ENCODE measurements around the gene BANP.
A peak's percentile ranks its signal among the peaks of the same experiment; 100 is the strongest.

The BANP gene

DNA sequence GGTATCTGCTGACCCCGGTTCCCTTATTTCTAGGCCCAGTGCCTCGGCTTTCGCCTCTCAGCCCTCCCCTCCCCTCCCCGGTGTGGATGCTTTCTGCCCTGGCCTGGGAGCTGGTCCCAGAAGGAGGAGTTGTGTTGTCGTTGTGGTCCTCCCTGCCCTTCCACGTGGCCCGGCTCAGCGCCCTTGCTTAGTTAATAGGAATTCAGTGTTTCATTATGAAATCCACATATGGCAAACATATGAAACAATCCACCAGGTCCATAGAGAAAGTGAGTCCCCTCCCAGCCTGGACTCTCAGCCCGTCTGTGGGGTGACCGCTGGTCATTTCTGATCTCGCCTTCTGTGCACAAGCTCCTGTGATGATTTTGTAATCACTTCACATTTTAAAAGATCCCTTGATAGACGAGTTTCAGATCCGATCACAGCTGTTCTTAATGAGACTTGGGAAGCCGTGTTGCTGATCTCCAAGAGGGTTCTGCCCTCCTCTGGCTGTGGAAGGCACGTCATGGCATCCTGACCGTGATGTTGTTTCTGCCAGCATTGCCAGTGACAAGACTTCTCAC lies 112.1 kb downstream of the BANP start:
- in situ Hi-C loops (cut with HindIII; ENCODE audit: low pct_unique_long_range_greater_than_20kb, low sequenced_read_pairs): no loop called here
- peak in 1 of 2 experiments; percentile 50 for DNase-seq (ENCODE audit: low read depth in 1 of 2, low spot score in 1 of 2)
- no peak for TF ChIP-seq JUND (IDR thresholded peaks at IDR 0.05; ENCODE audit: low read depth)

DNA sequence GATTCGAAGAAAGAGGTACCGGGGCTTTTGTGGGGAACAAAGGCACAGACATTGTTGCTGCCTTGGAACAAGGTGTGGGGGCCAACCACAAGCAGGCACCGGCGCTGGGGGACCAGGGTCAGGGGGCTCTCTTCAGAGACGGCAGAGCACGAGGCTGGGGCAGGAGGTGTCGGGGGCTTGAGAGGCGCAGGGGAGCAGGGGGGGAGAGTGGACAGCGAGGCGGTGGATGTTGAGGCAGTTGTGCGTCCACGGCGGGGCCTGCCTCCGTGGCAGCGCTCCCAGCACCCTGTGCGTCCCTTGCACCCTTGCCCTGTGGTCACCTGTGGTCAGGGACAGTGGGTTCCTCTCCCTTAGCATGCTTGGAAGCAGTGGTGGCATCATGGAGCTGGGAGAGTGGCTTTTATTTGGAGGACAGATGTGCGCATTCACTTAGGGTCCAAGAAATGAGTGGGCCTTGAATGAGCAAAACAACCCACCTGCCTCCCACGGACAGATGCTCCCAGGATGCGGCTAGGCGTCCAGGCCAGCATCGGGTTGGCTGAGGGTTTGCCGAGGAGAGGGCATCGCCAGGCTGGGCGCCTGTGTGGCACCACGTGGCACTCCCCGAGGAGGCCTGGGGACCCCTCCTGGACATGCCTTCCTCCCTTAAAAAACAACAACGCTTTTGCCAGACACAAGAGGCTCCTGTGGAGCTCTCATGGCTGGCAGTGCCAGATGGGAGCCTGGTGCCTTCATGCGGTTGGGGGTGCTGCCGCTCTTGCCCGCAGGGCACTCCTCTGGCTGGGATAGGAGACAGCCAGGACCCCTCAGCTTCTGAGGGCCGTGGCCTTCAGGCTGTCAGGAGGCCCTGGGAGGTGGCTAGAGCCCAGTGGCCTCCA lies 113.0 kb downstream of the BANP start:
- no peak for TF ChIP-seq JUND (IDR thresholded peaks at IDR 0.05; ENCODE audit: low read depth)
- DNase-seq (ENCODE audit: low read depth in 1 of 2, low spot score in 1 of 2): no peak
- in situ Hi-C loops (cut with HindIII; ENCODE audit: low pct_unique_long_range_greater_than_20kb, low sequenced_read_pairs): no loop called here

DNA sequence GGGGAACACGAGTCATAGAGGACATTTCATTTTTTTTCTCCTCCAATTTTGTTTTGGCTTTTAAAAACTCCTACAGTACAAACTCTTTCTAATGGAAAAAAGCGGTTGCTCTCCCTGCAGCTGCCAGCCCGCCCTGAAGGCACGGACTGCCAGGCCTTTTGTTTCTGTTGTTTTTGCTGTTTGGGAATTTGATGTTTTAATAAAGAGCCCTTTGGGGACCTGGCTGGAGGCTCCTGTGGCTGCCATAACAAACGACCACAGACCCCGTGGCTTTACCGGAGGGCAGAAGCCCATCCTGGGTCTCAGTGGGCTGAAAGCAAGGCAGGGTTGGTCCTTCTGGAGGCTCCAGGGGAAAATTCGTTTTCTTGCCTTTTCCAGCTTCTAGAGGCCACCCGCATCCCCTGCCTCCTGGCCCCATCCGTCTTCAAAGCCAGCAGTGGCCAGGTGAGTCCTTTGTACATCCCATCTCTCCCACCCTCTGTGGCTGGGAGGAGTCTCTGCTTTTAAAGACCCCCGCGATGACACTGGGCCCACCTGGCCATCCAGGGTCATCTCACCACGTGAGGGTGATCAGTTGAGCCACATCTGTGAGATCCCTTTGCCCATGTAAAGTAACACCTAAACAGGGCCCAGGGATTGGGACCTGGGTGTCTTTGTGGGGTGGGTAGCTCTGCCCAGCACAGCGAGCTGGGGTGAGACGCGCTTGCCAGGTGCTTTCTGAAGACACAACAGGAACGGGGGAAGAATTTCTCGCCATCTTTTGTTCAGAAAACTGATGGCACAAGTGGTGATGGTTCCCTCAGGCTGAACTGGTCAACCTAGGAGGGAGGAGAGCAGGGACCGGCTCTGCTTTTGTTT lies 113.9 kb downstream of the BANP start:
- no peak for TF ChIP-seq JUND (IDR thresholded peaks at IDR 0.05; ENCODE audit: low read depth)
- DNase-seq (ENCODE audit: low read depth in 1 of 2, low spot score in 1 of 2): no peak
- in situ Hi-C loops (cut with HindIII; ENCODE audit: low pct_unique_long_range_greater_than_20kb, low sequenced_read_pairs): no loop called here

DNA sequence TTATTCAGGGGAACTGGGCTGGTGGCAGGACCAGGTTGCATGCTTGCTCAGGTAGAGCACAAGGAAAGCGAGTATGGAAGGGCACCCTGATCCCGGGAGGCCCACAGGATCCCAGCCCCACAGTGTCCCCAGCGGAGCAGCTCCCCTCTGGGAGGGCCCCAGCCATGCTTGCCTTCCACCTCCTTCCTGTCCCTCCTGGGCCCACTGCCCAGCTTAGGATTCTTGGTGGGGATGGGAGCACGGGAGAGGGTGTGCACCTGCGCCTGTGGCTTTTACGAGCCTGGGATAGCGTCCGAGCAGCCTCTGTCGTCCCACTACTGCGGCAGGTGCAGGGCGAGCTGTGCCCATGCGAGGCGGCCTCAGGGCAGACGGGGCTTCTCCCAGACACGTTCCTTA lies 114.5 kb downstream of the BANP start:
- no peak for TF ChIP-seq JUND (IDR thresholded peaks at IDR 0.05; ENCODE audit: low read depth)
- no peak for DNase-seq (ENCODE audit: low read depth in 1 of 2, low spot score in 1 of 2)
- in situ Hi-C loops (cut with HindIII; ENCODE audit: low pct_unique_long_range_greater_than_20kb, low sequenced_read_pairs): no loop called here

DNA sequence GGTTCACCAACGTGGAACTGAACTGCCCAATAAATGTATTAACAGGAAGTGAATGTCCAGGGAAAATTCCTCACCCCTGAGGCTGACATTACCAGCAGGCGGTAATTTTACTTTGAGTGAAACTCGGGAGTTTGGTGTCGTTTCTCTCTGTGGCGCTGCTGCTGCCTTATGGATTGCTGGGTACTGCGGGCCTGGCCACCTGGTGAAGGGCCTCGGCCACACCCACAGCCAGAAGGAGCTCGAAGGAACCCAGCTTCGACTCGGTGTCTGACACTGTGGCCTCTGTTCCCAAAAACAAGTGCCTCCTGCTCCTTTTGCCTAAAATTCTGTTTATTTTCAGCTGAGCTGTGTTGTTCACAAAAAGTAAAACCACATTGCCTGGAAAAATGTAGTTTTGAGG lies 115.0 kb downstream of the BANP start:
- in situ Hi-C loops (cut with HindIII; ENCODE audit: low pct_unique_long_range_greater_than_20kb, low sequenced_read_pairs): no loop called here
- DNase-seq (ENCODE audit: low read depth in 1 of 2, low spot score in 1 of 2): no peak
- TF ChIP-seq JUND (IDR thresholded peaks at IDR 0.05; ENCODE audit: low read depth): no peak

GRCh38 chr16:88066680-88067529 lies 115.7 kb downstream of the BANP start:
- TF ChIP-seq JUND (IDR thresholded peaks at IDR 0.05; ENCODE audit: low read depth): no peak
- DNase-seq (ENCODE audit: low read depth in 1 of 2, low spot score in 1 of 2): no peak
- in situ Hi-C loops (cut with HindIII; ENCODE audit: low pct_unique_long_range_greater_than_20kb, low sequenced_read_pairs): no loop called here

GRCh38 chr16:88067530-88068411 lies 116.5 kb downstream of the BANP start:
- no peak for DNase-seq (ENCODE audit: low read depth in 1 of 2, low spot score in 1 of 2)
- no peak for TF ChIP-seq JUND (IDR thresholded peaks at IDR 0.05; ENCODE audit: low read depth)
- in situ Hi-C loops (cut with HindIII; ENCODE audit: low pct_unique_long_range_greater_than_20kb, low sequenced_read_pairs): no loop called here

- in situ Hi-C loops (cut with HindIII; ENCODE audit: low pct_unique_long_range_greater_than_20kb, low sequenced_read_pairs): no loop called here
- no peak for DNase-seq (ENCODE audit: low read depth in 1 of 2, low spot score in 1 of 2)
- TF ChIP-seq JUND (IDR thresholded peaks at IDR 0.05; ENCODE audit: low read depth): no peak
Measured at GRCh38 chr16:88068476-88069396, 117.5 kb downstream of the BANP start.

GRCh38 chr16:88069397-88070168 lies 118.3 kb downstream of the BANP start:
- DNase-seq (ENCODE audit: low read depth in 1 of 2, low spot score in 1 of 2): no peak
- in situ Hi-C loops (cut with HindIII; ENCODE audit: low pct_unique_long_range_greater_than_20kb, low sequenced_read_pairs): no loop called here
- TF ChIP-seq JUND (IDR thresholded peaks at IDR 0.05; ENCODE audit: low read depth): no peak

DNA sequence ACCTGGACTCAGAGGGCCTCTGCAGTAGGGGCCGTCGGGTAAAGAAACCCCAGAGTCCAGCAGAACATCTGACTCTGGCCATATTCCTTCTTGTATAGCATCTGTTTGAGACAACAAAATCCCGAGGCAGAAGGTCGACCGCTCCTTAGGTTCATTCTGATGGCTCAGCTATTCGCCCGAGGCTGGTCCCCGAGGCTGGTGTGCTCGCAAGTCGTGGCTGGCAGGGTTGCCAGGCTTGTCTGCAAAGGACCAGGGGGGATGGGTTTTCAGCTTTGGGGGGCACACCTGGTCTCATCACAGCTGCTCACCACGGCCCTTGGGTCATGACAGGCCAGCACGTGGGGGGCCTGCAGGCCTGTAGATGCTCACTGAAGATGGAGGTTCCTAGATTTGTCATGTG lies 119.1 kb downstream of the BANP start:
- in situ Hi-C loops (cut with HindIII; ENCODE audit: low pct_unique_long_range_greater_than_20kb, low sequenced_read_pairs): no loop called here
- no peak for DNase-seq (ENCODE audit: low read depth in 1 of 2, low spot score in 1 of 2)
- no peak for TF ChIP-seq JUND (IDR thresholded peaks at IDR 0.05; ENCODE audit: low read depth)
